ENCODE measurements around the gene SIK2. TPM values are rescaled to one million over a fixed set of nuclear protein-coding genes. Genes with fewer than 3 reads are reported as not detected.

Gene SIK2
- total RNA-seq, 4 donors from 2014 or later = 6.1 to 24.3 (median 9.5) TPM

GRCh38 chr11:111723595-111723994 is 121.3 kb downstream of the SIK2 start:
- 92 to 94% methylated on average over 9 to 13 of the region's 15 CpGs for WGBS, 2 donors
- H3K9me3 ChIP-seq = no peaks in the 10 kb centered on the region
- H3K4me3 ChIP-seq = no peak overlapping the region
- no peak for DNase-seq
- H3K36me3 ChIP-seq = peaks cover 33 to 90% (median 56%) of the 10 kb centered on the region in 3 donors
- TF ChIP-seq, protein P1, sequence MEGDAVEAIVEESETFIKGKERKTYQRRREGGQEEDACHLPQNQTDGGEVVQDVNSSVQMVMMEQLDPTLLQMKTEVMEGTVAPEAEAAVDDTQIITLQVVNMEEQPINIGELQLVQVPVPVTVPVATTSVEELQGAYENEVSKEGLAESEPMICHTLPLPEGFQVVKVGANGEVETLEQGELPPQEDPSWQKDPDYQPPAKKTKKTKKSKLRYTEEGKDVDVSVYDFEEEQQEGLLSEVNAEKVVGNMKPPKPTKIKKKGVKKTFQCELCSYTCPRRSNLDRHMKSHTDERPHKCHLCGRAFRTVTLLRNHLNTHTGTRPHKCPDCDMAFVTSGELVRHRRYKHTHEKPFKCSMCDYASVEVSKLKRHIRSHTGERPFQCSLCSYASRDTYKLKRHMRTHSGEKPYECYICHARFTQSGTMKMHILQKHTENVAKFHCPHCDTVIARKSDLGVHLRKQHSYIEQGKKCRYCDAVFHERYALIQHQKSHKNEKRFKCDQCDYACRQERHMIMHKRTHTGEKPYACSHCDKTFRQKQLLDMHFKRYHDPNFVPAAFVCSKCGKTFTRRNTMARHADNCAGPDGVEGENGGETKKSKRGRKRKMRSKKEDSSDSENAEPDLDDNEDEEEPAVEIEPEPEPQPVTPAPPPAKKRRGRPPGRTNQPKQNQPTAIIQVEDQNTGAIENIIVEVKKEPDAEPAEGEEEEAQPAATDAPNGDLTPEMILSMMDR (IDR thresholded peaks at IDR 0.05) = no peak
- TF ChIP-seq POLR2A (IDR thresholded peaks at IDR 0.05) = no peak
- no peaks in the 10 kb centered on the region for H3K27me3 ChIP-seq
- H3K4me1 ChIP-seq = peaks cover 5 to 12% (median 5%) of the 10 kb centered on the region in 3 donors
- intact Hi-C loops (cut with DNase I) = no loop called here
- H3K27ac ChIP-seq = no peak overlapping the region

GRCh38 chr11:111724615-111725129 is 122.4 kb downstream of the SIK2 start:
- DNase-seq = no peak
- Histone ChIP-seq H3K4me1 (peaks cover 0 to 11% (median 7%) of the 10 kb centered on the region in 3 donors), H3K27me3 (no peaks in the 10 kb centered on the region), H3K27ac (no peak overlapping the region), H3K36me3 (peaks cover 32 to 88% (median 55%) of the 10 kb centered on the region in 3 donors), H3K4me3 (no peak overlapping the region), H3K9me3 (no peaks in the 10 kb centered on the region)
- WGBS, 2 donors = 92 to 93% methylated on average over 11 of the region's 11 CpGs
- TF ChIP-seq, protein P1 (IDR thresholded peaks at IDR 0.05) = no peak
- no peak for TF ChIP-seq POLR2A (IDR thresholded peaks at IDR 0.05)
- intact Hi-C loops (cut with DNase I) = no loop called here

DNA sequence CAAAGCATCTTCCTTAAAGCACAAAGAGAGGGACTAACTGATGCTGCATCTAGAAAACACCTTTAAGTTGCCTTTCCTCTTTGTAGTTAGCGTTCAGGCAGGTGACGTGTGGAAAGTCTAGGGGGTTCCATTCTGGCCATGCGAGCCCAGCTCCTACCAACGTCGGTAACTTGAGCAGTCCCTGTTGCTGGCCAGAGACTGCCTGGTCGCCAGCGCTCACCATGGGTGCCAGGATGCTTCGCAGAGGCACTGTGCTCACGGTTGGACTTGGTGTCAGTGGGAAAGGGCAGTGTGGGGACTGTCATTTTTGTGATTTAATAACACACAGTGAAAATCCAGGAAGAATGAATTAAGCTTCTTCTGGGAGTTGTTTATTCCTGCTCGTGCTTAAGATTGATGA is 123.4 kb downstream of the SIK2 start:
- TF ChIP-seq POLR2A (IDR thresholded peaks at IDR 0.05) = no peak
- TF ChIP-seq, protein P1 (IDR thresholded peaks at IDR 0.05) = no peak
- no peak overlapping the region for H3K4me3 ChIP-seq
- 81 to 82% methylated on average over 8 to 10 of the region's 10 CpGs for WGBS, 2 donors
- no peaks in the 10 kb centered on the region for H3K9me3 ChIP-seq
- peaks cover under 1 to 19% (median 13%) of the 10 kb centered on the region in 3 donors for H3K4me1 ChIP-seq
- DNase-seq = no peak
- no peaks in the 10 kb centered on the region for H3K27me3 ChIP-seq
- no peak overlapping the region for H3K27ac ChIP-seq
- intact Hi-C loops (cut with DNase I) = no loop called here
- H3K36me3 ChIP-seq = peaks cover 23 to 79% (median 45%) of the 10 kb centered on the region in 3 donors

DNA sequence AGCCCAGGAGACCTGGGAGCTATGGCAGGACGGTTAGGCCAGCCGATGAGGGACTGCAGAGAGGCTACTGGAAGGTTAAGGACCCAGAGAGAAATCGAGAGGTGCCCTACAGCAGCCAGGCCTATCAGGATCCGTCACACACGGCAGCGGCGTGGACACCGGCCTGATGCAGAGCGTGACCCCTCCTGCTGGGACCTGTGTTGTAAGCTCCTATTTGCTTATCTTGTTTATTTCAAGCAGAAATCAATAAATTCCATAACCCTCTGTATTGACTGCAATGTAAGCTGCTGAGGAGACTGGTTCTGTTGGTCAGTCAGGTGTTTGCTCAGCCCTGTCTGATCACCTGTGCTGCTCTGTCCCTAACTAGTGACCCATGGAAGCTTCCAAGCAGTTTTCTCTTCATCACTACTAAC is 124.1 kb downstream of the SIK2 start:
- H3K36me3 ChIP-seq = peaks cover 16 to 72% (median 39%) of the 10 kb centered on the region in 3 donors
- no peak for TF ChIP-seq POLR2A (IDR thresholded peaks at IDR 0.05)
- TF ChIP-seq, protein P1 (IDR thresholded peaks at IDR 0.05) = no peak
- H3K27ac ChIP-seq = no peak overlapping the region
- H3K4me3 ChIP-seq = no peak overlapping the region
- no peaks in the 10 kb centered on the region for H3K9me3 ChIP-seq
- intact Hi-C loops (cut with DNase I) = no loop called here
- peaks cover 7 to 26% (median 20%) of the 10 kb centered on the region in 3 donors for H3K4me1 ChIP-seq
- no peak for DNase-seq
- H3K27me3 ChIP-seq = no peaks in the 10 kb centered on the region
- WGBS, 2 donors = 94 to 97% methylated on average over 9 of the region's 9 CpGs

GRCh38 chr11:111727431-111727830 is 125.2 kb downstream of the SIK2 start:
- peaks cover 10 to 37% (median 31%) of the 10 kb centered on the region in 3 donors for H3K4me1 ChIP-seq
- DNase-seq = no peak
- no peaks in the 10 kb centered on the region for H3K27me3 ChIP-seq
- intact Hi-C loops (cut with DNase I) = no loop called here
- WGBS, 2 donors = 73 to 85% methylated on average over 5 to 7 of the region's 7 CpGs
- H3K4me3 ChIP-seq = no peak overlapping the region
- peak overlapping the region in 1 of 4 donors; percentile 10 for H3K27ac ChIP-seq
- peaks cover 11 to 60% (median 32%) of the 10 kb centered on the region in 3 donors for H3K36me3 ChIP-seq
- H3K9me3 ChIP-seq = no peaks in the 10 kb centered on the region
- TF ChIP-seq POLR2A (IDR thresholded peaks at IDR 0.05) = no peak
- TF ChIP-seq, protein P1 (IDR thresholded peaks at IDR 0.05) = no peak

All from esophagus squamous epithelium (tissue), 5 donors.